Measurements from ENCODE around the gene TRNAU1AP. TPM values are rescaled to one million over a fixed set of nuclear protein-coding genes. Genes with fewer than 3 reads are reported as not detected.
"Not testable (repeated sequence)": the region's sequence is repeated elsewhere in the genome, so short reads cannot be mapped to it uniquely, and the experiment has no call there.

Gene TRNAU1AP
- total and polyA plus RNA-seq, 11 donors, result 7.9 to 26.6 (median 15.5) TPM

- Histone ChIP-seq H3K27me3 (no peaks in the 10 kb centered on the region), H3K4me1 (peaks cover 4 to 18% (median 10%) of the 10 kb centered on the region in 12 donors), H3K27ac (no peak overlapping the region), H3K4me3 (no peak overlapping the region), H3K36me3 (peaks cover 0 to 3% (median 0%) of the 10 kb centered on the region in 9 donors), H3K9me3 (no peaks in the 10 kb centered on the region)
- no peak for DNase-seq
- intact Hi-C loops (cut with DNase I), result loop anchor here (2.0 to 10.0 kb wide), 9 partner anchors 32 to 357 kb away; partner anchors contain the start of gene TRNAU1AP (in 4 of the 10)
- no peak for TF ChIP-seq CTCF (IDR thresholded peaks at IDR 0.05)
- no peak for TF ChIP-seq POLR2A (IDR thresholded peaks at IDR 0.05)
- ATAC-seq, result no peak
- WGBS, 4 donors, result 88 to 91% (median 91%) methylated on average over 10 of the region's 10 CpGs
Observed at GRCh38 chr1:28519946-28520725, 32.7 kb upstream of the TRNAU1AP start.

GRCh38 chr1:28520796-28521195 lies 32.1 kb upstream of the TRNAU1AP start:
- 92 to 98% (median 96%) methylated on average over 12 of the region's 12 CpGs for WGBS, 4 donors
- not testable (repeated sequence) for H3K9me3 ChIP-seq, H3K27ac ChIP-seq, ATAC-seq, H3K4me3 ChIP-seq, H3K27me3 ChIP-seq, H3K36me3 ChIP-seq, DNase-seq
- intact Hi-C loops (cut with DNase I), result loop anchor here in 1 of 10 donors (10.0 kb wide), 1 partner anchor 354 kb away; no protein-coding TSS in a partner anchor
- peaks cover 4 to 18% (median 10%) of the 10 kb centered on the region in 12 donors for H3K4me1 ChIP-seq

- Histone ChIP-seq H3K36me3 (no peaks in the 10 kb centered on the region), H3K27me3 (no peaks in the 10 kb centered on the region), H3K4me1 (peaks cover 4 to 18% (median 10%) of the 10 kb centered on the region in 12 donors), H3K27ac (no peak overlapping the region), H3K4me3 (no peak overlapping the region), H3K9me3 (no peaks in the 10 kb centered on the region)
- intact Hi-C loops (cut with DNase I), result loop anchor here in 1 of 10 donors (10.0 kb wide), 1 partner anchor 353 kb away; no protein-coding TSS in a partner anchor
- no peak for TF ChIP-seq CTCF (IDR thresholded peaks at IDR 0.05)
- TF ChIP-seq POLR2A (IDR thresholded peaks at IDR 0.05), result no peak
- ATAC-seq (no peak), DNase-seq (no peak)
- WGBS, 4 donors, result 85 to 90% (median 88%) methylated on average over 6 of the region's 6 CpGs
Observed at GRCh38 chr1:28521502-28522164, 31.3 kb upstream of the TRNAU1AP start.

- H3K4me1 ChIP-seq, result peaks cover 4 to 15% (median 9%) of the 10 kb centered on the region in 12 donors
- not testable (repeated sequence) for H3K27ac ChIP-seq, H3K4me3 ChIP-seq, H3K9me3 ChIP-seq, H3K36me3 ChIP-seq, H3K27me3 ChIP-seq, ATAC-seq, DNase-seq
- intact Hi-C loops (cut with DNase I), result loop anchor here in 1 of 10 donors (10.0 kb wide), 1 partner anchor 352 kb away; no protein-coding TSS in a partner anchor
- WGBS, 4 donors, result 96 to 98% (median 97%) methylated on average over 9 of the region's 9 CpGs
Observed at GRCh38 chr1:28522537-28522936, 30.3 kb upstream of the TRNAU1AP start.

- H3K36me3 ChIP-seq, H3K27ac ChIP-seq, H3K27me3 ChIP-seq, H3K4me3 ChIP-seq, H3K9me3 ChIP-seq, DNase-seq, H3K4me1 ChIP-seq, ATAC-seq: not testable (repeated sequence)
- intact Hi-C loops (cut with DNase I), result loop anchor here in 1 of 10 donors (10.0 kb wide), 1 partner anchor 350 kb away; no protein-coding TSS in a partner anchor
- WGBS, 4 donors, result 68 to 76% (median 74%) methylated on average over 10 of the region's 10 CpGs
Observed at GRCh38 chr1:28525002-28525642, 27.8 kb upstream of the TRNAU1AP start.
